Mesendoderm (in vitro differentiated cells): ENCODE data around the gene ESPN.

Source experiments
- DNase-seq: peaks from one replicate; pipeline ENCODE4 v3.0.0; 2013
- H2AK5ac ChIP-seq: 2 replicates; pipeline ENCODE4 v1.6.1; 2013; ENCODE audit warnings: low read length, inconsistent platforms
- H2BK120ac ChIP-seq: 2 replicates; pipeline ENCODE4 v1.6.1; 2013; ENCODE audit warnings: low read depth, mild to moderate bottlenecking, low read length, moderate library complexity, mixed read lengths
- H2BK15ac ChIP-seq: replicated peaks from 2 replicates; pipeline ENCODE4 v1.6.1; 2013; ENCODE audit warnings: low read depth, mild to moderate bottlenecking, moderate library complexity
- H2BK5ac ChIP-seq: 2 replicates; pipeline ENCODE4 v1.6.1; 2013; ENCODE audit warnings: low read length, inconsistent platforms
- H3K18ac ChIP-seq: 2 replicates; pipeline ENCODE4 v1.6.1; 2013; ENCODE audit warnings: mild to moderate bottlenecking, low read length, mixed read lengths
- H3K23ac ChIP-seq: one replicate; pipeline ENCODE4 v1.6.1; 2013; ENCODE audit warnings: low read length
- H3K27ac ChIP-seq: 2 replicates; pipeline ENCODE4 v1.5.1; 2013; ENCODE audit warnings: low read depth, mild to moderate bottlenecking, inconsistent platforms, low read length, moderate library complexity
- H3K27me3 ChIP-seq: 2 replicates; pipeline ENCODE4 v1.6.1; 2013; ENCODE audit warnings: low read length, control low read depth, mild to moderate bottlenecking, inconsistent platforms; ENCODE audit not compliant: insufficient read depth, poor library complexity
- H3K36me3 ChIP-seq: 2 replicates; pipeline ENCODE4 v1.6.1; 2013; ENCODE audit warnings: low read length, inconsistent platforms; ENCODE audit not compliant: control insufficient read depth, insufficient read depth
- H3K4ac ChIP-seq: one replicate; pipeline ENCODE4 v1.6.1; 2013; ENCODE audit warnings: low read depth, mild to moderate bottlenecking, low read length, moderate library complexity
- H3K4me1 ChIP-seq: 2 replicates; pipeline ENCODE4 v1.6.1; 2013; ENCODE audit warnings: low read depth, low read length, inconsistent platforms; ENCODE audit not compliant: control insufficient read depth
- H3K4me2 ChIP-seq: 2 replicates; pipeline ENCODE4 v1.6.1; 2013; ENCODE audit warnings: low read length
- H3K4me3 ChIP-seq: 2 replicates; pipeline ENCODE4 v1.5.1; 2013; ENCODE audit warnings: mild to moderate bottlenecking, low read length
- H3K56ac ChIP-seq: one replicate; pipeline ENCODE4 v1.6.1; 2013; ENCODE audit warnings: low read length
- H3K79me1 ChIP-seq: 2 replicates; pipeline ENCODE4 v1.6.1; 2013; ENCODE audit warnings: low read length, inconsistent platforms
- H3K79me2 ChIP-seq: 2 replicates; pipeline ENCODE4 v1.6.1; 2013; ENCODE audit warnings: mild to moderate bottlenecking, low read length; ENCODE audit not compliant: control insufficient read depth, insufficient read depth
- H3K9ac ChIP-seq: 2 replicates; pipeline ENCODE4 v1.6.1; 2013; ENCODE audit warnings: low read length, inconsistent platforms
- H4K5ac ChIP-seq: one replicate; pipeline ENCODE4 v1.6.1; 2013; ENCODE audit warnings: low read length
- H4K8ac ChIP-seq: one replicate; pipeline ENCODE4 v1.6.1; 2013; ENCODE audit warnings: low read depth, mild to moderate bottlenecking, control low read depth, low read length, moderate library complexity
- WGBS: extraction: QIAGEN DNeasy Blood & Tissue Kit; methylation state at CpG from one replicate; pipeline ENCODE4 v1.1.7; 2013; ENCODE audit warnings: low lambda C conversion rate, missing lambda C conversion rate; ENCODE audit not compliant: insufficient coverage; ENCODE audit errors: extremely low coverage; 5-methylcytosine and 5-hydroxymethylcytosine counted together

ESPN gene

GRCh38 chr1:6501279-6501813 lies 76.8 kb downstream of the ESPN start:
- H3K23ac ChIP-seq = no peak overlapping the region

GRCh38 chr1:6502000-6502891 lies 77.7 kb downstream of the ESPN start:
- Histone ChIP-seq H3K9ac (no peak overlapping the region), H3K4me3 (no peak overlapping the region), H4K5ac (no peak overlapping the region), H3K27me3 (no peaks in the 10 kb centered on the region), H2BK120ac (no peak overlapping the region), H3K27ac (no peak overlapping the region), H2BK5ac (no peak overlapping the region), H2BK15ac (no peak overlapping the region), H3K36me3 (no peaks in the 10 kb centered on the region), H2AK5ac (no peak overlapping the region), H3K79me1 (no peaks in the 10 kb centered on the region), H3K23ac (no peak overlapping the region), H3K4ac (no peak overlapping the region), H3K4me2 (no peak overlapping the region), H3K56ac (no peak overlapping the region), H3K18ac (no peak overlapping the region), H4K8ac (no peak overlapping the region), H3K4me1 (no peaks in the 10 kb centered on the region), H3K79me2 (no peaks in the 10 kb centered on the region)
- no CpG with 5 or more reads among the region's 31 CpGs for WGBS
- no peak for DNase-seq

More at GRCh38 chr1:6501279-6501813, 76.8 kb downstream of the ESPN start:
- Histone ChIP-seq H3K27me3 (no peaks in the 10 kb centered on the region), H3K18ac (no peak overlapping the region), H3K4me1 (no peaks in the 10 kb centered on the region), H4K8ac (no peak overlapping the region), H4K5ac (no peak overlapping the region), H3K27ac (no peak overlapping the region), H3K79me2 (no peaks in the 10 kb centered on the region), H3K56ac (no peak overlapping the region), H3K79me1 (no peaks in the 10 kb centered on the region), H2BK120ac (no peak overlapping the region), H3K4me3 (no peak overlapping the region), H2AK5ac (no peak overlapping the region), H3K4me2 (no peak overlapping the region), H2BK15ac (no peak overlapping the region), H3K4ac (no peak overlapping the region), H3K36me3 (no peaks in the 10 kb centered on the region), H3K9ac (no peak overlapping the region), H2BK5ac (no peak overlapping the region)
- no CpG with 5 or more reads among the region's 10 CpGs for WGBS
- no peak for DNase-seq

DNA sequence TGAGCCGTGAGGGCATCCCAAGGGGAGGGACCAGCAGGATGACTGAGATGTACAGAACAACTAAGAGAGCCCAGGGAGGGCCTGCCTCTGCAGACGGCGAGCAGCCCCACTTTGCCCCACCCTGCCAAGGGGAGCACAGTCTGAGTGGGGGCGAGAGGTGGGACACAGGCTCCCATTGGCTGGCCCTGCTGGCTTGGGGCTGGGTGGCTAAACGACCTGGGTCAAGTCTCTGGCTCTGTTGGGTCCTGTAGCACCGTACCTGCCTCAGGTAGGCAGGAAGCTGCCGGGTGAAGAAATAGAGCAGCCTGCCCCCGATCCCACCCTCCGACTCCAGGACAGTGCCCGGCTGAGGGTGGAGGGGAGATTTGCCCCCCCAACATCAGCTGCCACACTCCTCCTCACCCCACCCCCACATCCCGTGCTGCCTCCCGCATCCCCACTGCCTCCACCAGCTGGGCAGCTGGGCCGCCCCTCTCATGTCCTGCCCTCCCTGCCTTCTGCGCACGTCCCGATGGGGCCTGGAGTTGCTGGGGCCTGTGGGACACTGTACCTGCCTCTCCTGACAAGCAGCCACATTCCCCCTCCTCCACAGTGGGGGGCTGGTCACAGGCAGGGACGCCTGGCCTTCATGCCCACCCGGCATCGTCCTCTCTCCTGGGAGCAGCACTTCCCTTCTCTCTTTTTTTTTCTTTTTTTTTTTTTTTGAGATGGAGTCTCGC lies 79.5 kb downstream of the ESPN start:
- H3K4ac ChIP-seq = no peak overlapping the region
- no peak overlapping the region for H2AK5ac ChIP-seq
- no peak overlapping the region for H3K9ac ChIP-seq
- no peak overlapping the region for H3K23ac ChIP-seq
- H3K4me1 ChIP-seq = no peaks in the 10 kb centered on the region
- no peak overlapping the region for H3K27ac ChIP-seq
- no peak overlapping the region for H3K4me2 ChIP-seq
- no peak overlapping the region for H2BK5ac ChIP-seq
- H3K4me3 ChIP-seq = no peak overlapping the region
- no peak for DNase-seq
- H3K18ac ChIP-seq = no peak overlapping the region
- H2BK15ac ChIP-seq = no peak overlapping the region
- no peak overlapping the region for H3K56ac ChIP-seq
- no peaks in the 10 kb centered on the region for H3K79me1 ChIP-seq
- no peaks in the 10 kb centered on the region for H3K79me2 ChIP-seq
- H4K8ac ChIP-seq = no peak overlapping the region
- H4K5ac ChIP-seq = no peak overlapping the region
- H3K36me3 ChIP-seq = no peaks in the 10 kb centered on the region
- no peaks in the 10 kb centered on the region for H3K27me3 ChIP-seq
- no peak overlapping the region for H2BK120ac ChIP-seq
- no CpG with 5 or more reads among the region's 20 CpGs for whole genome bisulfite sequencing

GRCh38 chr1:6504887-6505286 lies 80.3 kb downstream of the ESPN start:
- Histone ChIP-seq H3K4me1 (no peaks in the 10 kb centered on the region), H3K4me3 (no peak overlapping the region), H3K56ac (no peak overlapping the region), H3K27me3 (no peaks in the 10 kb centered on the region), H3K79me2 (no peaks in the 10 kb centered on the region), H2BK120ac (no peak overlapping the region), H2BK15ac (no peak overlapping the region), H3K36me3 (no peaks in the 10 kb centered on the region), H3K27ac (no peak overlapping the region), H3K9ac (no peak overlapping the region), H3K4me2 (no peak overlapping the region), H3K18ac (no peak overlapping the region), H4K8ac (no peak overlapping the region), H2AK5ac (no peak overlapping the region), H3K23ac (no peak overlapping the region), H3K79me1 (no peaks in the 10 kb centered on the region), H4K5ac (no peak overlapping the region), H2BK5ac (no peak overlapping the region), H3K4ac (no peak overlapping the region)
- no peak for DNase-seq
- WGBS = no CpG with 5 or more reads among the region's 15 CpGs

DNA sequence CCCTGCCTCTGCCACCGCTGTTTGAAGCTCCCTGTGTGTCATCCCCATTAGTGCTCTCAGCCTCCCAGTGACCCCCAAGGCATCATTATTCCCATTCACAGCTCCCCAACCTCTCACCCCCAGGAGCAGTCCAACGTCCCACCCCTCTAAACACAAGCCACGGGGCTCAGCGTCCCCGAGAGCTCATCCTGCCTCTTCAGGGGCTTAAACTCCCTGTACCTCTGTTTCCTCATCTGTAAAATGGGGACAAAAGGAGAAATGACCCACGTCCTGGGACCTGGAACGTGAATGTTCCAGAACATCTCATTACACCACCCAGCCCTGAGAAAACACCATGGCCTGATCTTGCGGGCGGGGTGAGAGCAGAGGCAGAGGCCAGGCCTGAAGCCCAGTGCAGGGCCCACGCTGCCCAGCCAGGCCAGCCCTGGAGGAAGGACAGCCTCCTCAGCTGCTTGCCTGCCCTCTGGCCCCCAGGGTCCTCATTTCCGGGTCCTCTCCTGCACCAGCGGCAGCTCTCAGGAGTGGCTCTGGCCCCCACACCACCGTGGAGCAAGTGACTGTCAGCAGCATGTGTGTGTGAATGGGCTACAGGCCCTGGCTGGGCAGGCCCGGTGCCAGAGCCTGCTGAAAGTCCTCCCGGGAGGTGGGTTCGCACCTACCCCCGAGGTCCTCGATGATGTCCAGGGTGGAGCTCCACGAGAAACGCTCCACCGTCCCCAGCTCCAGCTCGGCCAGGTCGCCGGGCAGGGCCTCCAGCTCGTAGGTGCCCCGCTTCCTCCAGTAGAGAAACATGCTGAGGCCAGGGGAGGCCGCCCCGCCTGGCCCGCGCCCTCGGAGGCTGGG lies 81.0 kb downstream of the ESPN start:
- H3K27me3 ChIP-seq = no peaks in the 10 kb centered on the region
- no peak overlapping the region for H3K23ac ChIP-seq
- no peak overlapping the region for H3K56ac ChIP-seq
- H2BK5ac ChIP-seq = no peak overlapping the region
- no peaks in the 10 kb centered on the region for H3K4me1 ChIP-seq
- H3K79me1 ChIP-seq = no peaks in the 10 kb centered on the region
- H4K5ac ChIP-seq = no peak overlapping the region
- no peak for DNase-seq
- H3K18ac ChIP-seq = no peak overlapping the region
- H3K4me2 ChIP-seq = no peak overlapping the region
- no peaks in the 10 kb centered on the region for H3K79me2 ChIP-seq
- H2BK120ac ChIP-seq = no peak overlapping the region
- H3K4me3 ChIP-seq = no peak overlapping the region
- H4K8ac ChIP-seq = no peak overlapping the region
- H2AK5ac ChIP-seq = no peak overlapping the region
- H3K27ac ChIP-seq = no peak overlapping the region
- H3K4ac ChIP-seq = no peak overlapping the region
- H3K36me3 ChIP-seq = no peaks in the 10 kb centered on the region
- no peak overlapping the region for H2BK15ac ChIP-seq
- WGBS = no CpG with 5 or more reads among the region's 31 CpGs
- H3K9ac ChIP-seq = no peak overlapping the region
